Kidney epithelial cell (primary cell): Measurements from ENCODE around the gene OR7C2. TPM values are rescaled to one million over a fixed set of nuclear protein-coding genes. Genes with fewer than 3 reads are reported as not detected.

Experiments
- DNase-seq: peaks from one replicate; pipeline ENCODE4 v3.0.0-alpha.2; 2010; ENCODE audit warnings: low read depth
- H3K27me3 ChIP-seq: 2 replicates; pipeline ENCODE4 v1.6.0; 2011; ENCODE audit warnings: low read length; ENCODE audit not compliant: control insufficient read depth, insufficient read depth
- H3K36me3 ChIP-seq: 2 replicates; pipeline ENCODE4 v1.5.1; 2011; ENCODE audit warnings: low read length; ENCODE audit not compliant: control insufficient read depth, insufficient read depth
- H3K4me3 ChIP-seq: 2 replicates; pipeline ENCODE4 v1.5.1; 2011; ENCODE audit warnings: low read depth, mild to moderate bottlenecking, control low read depth, low read length
- total RNA-seq: library from RNA; depleted of rRNA; stranded (reverse); fragments of >200 nt; gene quantifications from 2 replicates; pipeline ENCODE4 v1.2.3, GENCODE V29; 2015
- TF ChIP-seq, protein P1 (sequence below): IDR thresholded peaks from 2 replicates; pipeline ENCODE4 v1.5.1; 2011; ENCODE audit warnings: mild to moderate bottlenecking, moderate library complexity, low read length, control low read depth, inconsistent platforms; ENCODE audit not compliant: insufficient read depth, poor library complexity, severe bottlenecking

The OR7C2 gene
- total RNA-seq, 1 donor from 2014 or later, result not detected

DNA sequence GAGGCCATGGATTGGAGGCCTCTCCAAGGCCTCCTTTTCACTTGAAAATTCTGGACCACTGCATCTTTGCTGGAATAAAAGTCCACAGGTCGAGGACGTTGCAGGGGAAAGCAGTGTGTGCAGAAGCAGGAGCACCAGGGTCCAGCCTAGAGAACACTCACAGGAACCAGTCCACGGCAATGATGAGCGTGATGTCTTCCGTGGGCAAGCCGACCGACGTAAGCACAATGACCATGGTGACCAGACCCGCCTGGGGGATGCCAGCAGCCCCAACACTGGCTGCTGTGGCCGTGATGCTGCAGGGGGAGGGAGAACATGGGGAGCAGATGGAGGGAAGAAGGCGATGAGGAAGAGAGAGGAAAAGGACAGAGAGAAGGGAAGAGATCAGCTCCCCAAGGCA, 11.5 kb downstream of the OR7C2 start:
- TF ChIP-seq, protein P1, sequence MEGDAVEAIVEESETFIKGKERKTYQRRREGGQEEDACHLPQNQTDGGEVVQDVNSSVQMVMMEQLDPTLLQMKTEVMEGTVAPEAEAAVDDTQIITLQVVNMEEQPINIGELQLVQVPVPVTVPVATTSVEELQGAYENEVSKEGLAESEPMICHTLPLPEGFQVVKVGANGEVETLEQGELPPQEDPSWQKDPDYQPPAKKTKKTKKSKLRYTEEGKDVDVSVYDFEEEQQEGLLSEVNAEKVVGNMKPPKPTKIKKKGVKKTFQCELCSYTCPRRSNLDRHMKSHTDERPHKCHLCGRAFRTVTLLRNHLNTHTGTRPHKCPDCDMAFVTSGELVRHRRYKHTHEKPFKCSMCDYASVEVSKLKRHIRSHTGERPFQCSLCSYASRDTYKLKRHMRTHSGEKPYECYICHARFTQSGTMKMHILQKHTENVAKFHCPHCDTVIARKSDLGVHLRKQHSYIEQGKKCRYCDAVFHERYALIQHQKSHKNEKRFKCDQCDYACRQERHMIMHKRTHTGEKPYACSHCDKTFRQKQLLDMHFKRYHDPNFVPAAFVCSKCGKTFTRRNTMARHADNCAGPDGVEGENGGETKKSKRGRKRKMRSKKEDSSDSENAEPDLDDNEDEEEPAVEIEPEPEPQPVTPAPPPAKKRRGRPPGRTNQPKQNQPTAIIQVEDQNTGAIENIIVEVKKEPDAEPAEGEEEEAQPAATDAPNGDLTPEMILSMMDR, result no peak

DNA sequence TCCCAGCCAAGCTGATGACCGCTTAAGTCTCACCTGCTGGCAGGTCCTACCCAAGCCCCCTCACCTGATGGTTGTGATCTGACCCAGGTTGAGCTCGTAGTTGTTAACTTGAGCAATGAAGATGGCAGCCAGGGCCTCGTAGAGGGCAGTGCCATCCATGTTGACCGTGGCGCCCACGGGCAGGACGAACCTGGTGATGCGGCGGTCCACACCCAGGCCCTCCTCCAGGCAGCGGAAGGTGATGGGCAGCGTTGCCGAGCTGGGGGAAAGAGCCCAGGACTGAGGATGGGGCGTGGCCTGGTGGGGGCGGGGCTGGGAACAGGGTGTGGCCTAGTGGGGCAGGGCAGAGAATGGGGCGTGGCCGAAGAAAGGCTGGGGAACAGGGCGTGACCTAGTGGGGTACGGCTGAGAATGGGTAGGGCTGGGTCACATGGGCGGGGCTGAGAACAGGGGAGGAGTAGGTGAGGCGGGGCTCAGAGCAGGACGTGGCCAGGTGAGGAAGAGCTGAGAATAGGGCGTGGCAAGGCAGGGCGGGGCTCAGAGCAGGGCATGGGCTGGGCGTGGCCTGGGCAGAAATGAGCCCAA, 12.9 kb downstream of the OR7C2 start:
- no peaks in the 10 kb centered on the region for H3K27me3 ChIP-seq
- no peaks in the 10 kb centered on the region for H3K36me3 ChIP-seq
- no peak for DNase-seq
- no peak overlapping the region for H3K4me3 ChIP-seq
- TF ChIP-seq, protein P1, result no peak

More for the DNA sequence above, 11.5 kb downstream of the OR7C2 start:
- Histone ChIP-seq H3K27me3 (no peaks in the 10 kb centered on the region), H3K4me3 (no peak overlapping the region), H3K36me3 (no peaks in the 10 kb centered on the region)
- DNase-seq, result no peak

DNA sequence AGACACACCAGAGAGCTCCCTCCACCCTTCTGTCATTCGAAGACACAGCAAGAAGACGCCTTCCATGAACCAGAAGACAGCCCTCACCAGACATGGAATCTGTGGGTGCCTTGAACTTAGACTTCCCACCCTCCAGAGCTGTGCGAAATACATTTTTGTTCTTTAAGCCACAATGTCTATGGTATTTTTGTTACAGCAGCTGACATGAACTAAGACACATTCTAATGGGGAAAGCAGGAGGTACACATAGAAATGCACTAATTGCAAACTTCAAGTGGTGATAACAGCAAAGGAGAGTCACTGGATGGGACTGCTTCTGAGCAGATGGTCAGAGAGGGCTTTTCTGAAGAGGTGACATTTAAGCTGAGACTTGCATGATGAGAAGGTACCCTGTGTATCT, 16.2 kb downstream of the OR7C2 start:
- no peaks in the 10 kb centered on the region for H3K36me3 ChIP-seq
- H3K27me3 ChIP-seq, result no peaks in the 10 kb centered on the region
- no peak for DNase-seq
- TF ChIP-seq, protein P1, result no peak
- H3K4me3 ChIP-seq, result no peak overlapping the region

DNA sequence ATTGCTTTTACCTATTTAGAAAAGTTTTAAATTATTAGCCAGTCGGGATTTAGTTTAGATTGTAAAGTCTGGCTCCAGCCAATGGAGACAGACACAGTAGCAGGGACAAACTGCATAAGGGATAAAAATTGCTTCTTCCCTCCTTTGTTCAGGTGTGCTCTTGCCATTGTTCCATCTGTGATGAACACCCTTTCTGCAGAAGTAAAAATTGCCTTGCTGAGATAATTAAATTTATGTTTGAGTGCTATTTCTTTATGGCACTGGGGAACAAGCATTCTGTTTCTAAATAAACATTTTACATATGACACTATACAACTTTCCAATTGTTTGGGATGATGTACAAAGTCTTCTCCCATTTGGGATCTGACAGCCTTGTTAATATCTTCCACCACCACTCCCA, 18.0 kb downstream of the OR7C2 start:
- DNase-seq, result no peak
- Histone ChIP-seq H3K36me3 (no peaks in the 10 kb centered on the region), H3K27me3 (no peaks in the 10 kb centered on the region), H3K4me3 (no peak overlapping the region)
- TF ChIP-seq, protein P1, result no peak

DNA sequence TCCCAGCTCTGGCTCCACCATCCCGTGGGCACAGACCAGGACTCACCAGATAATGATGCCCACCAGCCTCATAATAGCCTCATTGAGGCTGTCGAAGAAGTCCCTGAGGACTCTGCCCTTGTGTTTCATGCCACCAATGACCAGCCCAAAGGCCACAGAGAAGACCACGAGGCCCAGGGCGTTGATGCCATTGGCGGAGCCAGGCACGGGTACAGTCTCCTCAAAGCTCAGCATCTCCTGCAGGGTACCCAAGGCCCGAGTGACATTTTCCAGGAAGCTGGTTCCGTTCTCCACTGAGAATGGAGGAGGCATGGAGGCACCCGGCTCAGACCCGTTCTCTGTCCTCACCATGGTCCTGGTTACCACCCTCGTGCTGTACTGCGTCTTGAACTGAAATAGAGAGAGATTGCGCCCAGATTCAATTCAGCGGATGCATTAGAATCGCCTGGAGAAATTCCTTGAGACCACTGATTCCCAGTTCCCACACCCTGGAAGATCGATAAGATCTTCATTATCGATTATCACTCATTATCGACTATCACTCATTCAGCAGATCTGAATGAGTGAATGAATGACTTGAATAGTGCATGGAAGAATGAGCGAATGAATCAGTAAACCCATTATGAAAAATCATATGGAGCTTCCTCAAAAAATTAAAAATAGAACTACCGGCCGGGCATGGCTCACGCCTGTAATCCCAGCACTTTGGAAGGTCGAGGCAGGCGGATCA, 20.8 kb downstream of the OR7C2 start:
- TF ChIP-seq, protein P1, result no peak
- Histone ChIP-seq H3K27me3 (no peaks in the 10 kb centered on the region), H3K4me3 (no peak overlapping the region), H3K36me3 (no peaks in the 10 kb centered on the region)
- DNase-seq, result no peak

DNA sequence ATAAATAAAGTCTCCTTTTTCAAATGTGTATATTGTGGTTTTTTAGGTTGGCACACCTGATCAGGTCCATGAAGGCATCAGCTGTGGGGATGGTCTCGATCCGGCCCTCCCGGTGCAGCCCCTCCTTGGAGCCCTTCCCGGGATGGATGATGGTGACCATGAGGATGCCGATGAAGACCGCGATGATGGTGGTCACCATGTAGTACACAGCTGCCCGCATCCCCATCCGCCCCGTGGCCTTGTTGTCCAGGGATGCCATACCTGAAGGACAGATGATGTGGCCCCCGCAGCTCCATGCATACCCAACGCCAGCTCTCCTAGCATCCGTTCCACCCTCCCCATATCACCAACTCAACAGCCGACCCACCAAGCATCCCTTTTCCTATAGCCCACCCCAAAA, 27.0 kb downstream of the OR7C2 start:
- no peak overlapping the region for H3K4me3 ChIP-seq

More for the DNA sequence above, 27.0 kb downstream of the OR7C2 start:
- H3K27me3 ChIP-seq, result no peaks in the 10 kb centered on the region
- no peaks in the 10 kb centered on the region for H3K36me3 ChIP-seq
- no peak for DNase-seq
- TF ChIP-seq, protein P1, result no peak
